PC-3 (cell line): ENCODE measurements around the gene TNPO3.

Experiments used
- EZH2 ChIP-seq: fragments of 300-600 bp; sonication (generic); IDR thresholded peaks from one replicate; pipeline ENCODE4 v1.6.1; 2017; ENCODE audit warnings: antibody characterized with exemption, mild to moderate bottlenecking, low read length; ENCODE audit not compliant: unreplicated experiment
- EZH2phosphoT487 ChIP-seq: fragments of 300-600 bp; sonication (generic); IDR thresholded peaks from 2 replicates; pipeline ENCODE4 v1.6.1; 2018; ENCODE audit warnings: mild to moderate bottlenecking, antibody characterized with exemption, low read length, borderline replicate concordance
- TF ChIP-seq, protein P1 (sequence below): fragments of 300-600 bp; sonication (generic); conservative IDR thresholded peaks from 2 replicates; pipeline ENCODE4 v1.5.1; 2017; ENCODE audit warnings: antibody characterized with exemption, low read depth, mild to moderate bottlenecking, low read length

DNA sequence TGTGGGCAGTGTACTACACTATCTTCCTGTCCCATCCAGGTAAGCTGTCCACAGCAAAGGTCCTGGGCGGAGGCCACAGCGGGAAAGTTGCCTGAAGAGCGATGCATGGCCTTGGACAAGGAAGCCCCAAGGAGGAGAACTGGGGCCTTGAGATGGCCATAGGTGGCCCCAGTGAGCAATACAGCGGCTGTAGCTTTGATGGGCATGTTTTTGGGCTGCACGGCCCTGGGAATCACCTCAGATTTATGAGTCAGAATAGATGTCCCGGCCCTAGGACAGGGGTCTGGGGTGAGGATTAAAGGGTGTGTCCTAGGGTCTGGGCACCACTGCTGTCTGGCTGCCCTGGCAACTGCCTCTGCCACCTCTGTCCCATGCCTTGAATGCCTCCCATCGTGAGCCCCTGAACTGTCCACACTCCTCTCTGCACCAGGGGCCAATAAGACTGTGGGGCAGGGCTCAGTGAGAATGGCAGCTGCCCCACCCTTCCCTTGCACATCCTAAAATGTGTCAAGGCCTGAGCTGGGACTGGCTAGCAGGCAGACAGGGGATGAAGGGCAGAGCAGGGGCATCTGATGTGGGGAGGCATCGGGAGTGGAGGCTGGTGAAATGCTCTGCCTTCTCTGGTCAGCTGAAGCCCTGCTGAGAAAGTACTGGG, 126.6 kb downstream of the TNPO3 start:
- TF ChIP-seq, protein P1, sequence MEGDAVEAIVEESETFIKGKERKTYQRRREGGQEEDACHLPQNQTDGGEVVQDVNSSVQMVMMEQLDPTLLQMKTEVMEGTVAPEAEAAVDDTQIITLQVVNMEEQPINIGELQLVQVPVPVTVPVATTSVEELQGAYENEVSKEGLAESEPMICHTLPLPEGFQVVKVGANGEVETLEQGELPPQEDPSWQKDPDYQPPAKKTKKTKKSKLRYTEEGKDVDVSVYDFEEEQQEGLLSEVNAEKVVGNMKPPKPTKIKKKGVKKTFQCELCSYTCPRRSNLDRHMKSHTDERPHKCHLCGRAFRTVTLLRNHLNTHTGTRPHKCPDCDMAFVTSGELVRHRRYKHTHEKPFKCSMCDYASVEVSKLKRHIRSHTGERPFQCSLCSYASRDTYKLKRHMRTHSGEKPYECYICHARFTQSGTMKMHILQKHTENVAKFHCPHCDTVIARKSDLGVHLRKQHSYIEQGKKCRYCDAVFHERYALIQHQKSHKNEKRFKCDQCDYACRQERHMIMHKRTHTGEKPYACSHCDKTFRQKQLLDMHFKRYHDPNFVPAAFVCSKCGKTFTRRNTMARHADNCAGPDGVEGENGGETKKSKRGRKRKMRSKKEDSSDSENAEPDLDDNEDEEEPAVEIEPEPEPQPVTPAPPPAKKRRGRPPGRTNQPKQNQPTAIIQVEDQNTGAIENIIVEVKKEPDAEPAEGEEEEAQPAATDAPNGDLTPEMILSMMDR, result no peak
- TF ChIP-seq EZH2 (no peak), EZH2phosphoT487 (no peak)
